ENCODE data around the gene GDF11.

DNA sequence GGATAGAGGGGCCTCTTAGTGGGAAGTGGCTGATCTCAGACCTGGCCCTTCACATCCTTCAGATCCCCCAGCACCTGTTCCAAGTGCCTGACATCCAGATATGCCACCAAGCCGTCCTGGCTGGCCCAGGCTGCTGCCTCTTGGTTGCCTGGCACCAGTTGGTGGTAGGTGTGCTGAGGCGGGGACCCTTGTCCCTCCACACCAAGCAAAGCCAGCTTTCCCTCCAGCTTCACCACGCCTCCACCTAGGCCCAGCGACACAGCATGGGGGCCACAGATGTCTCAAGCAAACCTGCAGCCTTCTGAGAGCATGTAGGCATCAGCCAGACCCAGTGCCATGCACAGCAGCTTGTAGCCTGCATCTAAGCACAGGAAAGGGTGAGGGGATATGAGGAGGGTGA lies 10.6 kb upstream of the GDF11 start:
- TF ChIP-seq, protein P1, sequence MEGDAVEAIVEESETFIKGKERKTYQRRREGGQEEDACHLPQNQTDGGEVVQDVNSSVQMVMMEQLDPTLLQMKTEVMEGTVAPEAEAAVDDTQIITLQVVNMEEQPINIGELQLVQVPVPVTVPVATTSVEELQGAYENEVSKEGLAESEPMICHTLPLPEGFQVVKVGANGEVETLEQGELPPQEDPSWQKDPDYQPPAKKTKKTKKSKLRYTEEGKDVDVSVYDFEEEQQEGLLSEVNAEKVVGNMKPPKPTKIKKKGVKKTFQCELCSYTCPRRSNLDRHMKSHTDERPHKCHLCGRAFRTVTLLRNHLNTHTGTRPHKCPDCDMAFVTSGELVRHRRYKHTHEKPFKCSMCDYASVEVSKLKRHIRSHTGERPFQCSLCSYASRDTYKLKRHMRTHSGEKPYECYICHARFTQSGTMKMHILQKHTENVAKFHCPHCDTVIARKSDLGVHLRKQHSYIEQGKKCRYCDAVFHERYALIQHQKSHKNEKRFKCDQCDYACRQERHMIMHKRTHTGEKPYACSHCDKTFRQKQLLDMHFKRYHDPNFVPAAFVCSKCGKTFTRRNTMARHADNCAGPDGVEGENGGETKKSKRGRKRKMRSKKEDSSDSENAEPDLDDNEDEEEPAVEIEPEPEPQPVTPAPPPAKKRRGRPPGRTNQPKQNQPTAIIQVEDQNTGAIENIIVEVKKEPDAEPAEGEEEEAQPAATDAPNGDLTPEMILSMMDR (IDR thresholded peaks at IDR 0.05; ENCODE audit: low read depth, low read length, poor library complexity, severe bottlenecking), result no peak
- no peak for TF ChIP-seq EZH2phosphoT487 (IDR thresholded peaks at IDR 0.05; ENCODE audit: borderline replicate concordance, low read length)

Measured in DOHH2 (cell line).